Measurements from ENCODE around the gene CCDC200. TPM values are rescaled to one million over a fixed set of nuclear protein-coding genes. Genes with fewer than 3 reads are reported as not detected.

CCDC200 gene
- polyA plus RNA-seq, 2 of the 4 experiments (the other 2 are of a cell fraction) = not detected

GRCh38 chr17:43183921-43184320 is 44.5 kb downstream of the CCDC200 start:
- WGBS (ENCODE audit: missing lambda C conversion rate) = 93% methylated on average over 3 of the region's 3 CpGs
- H3K4me2 ChIP-seq = no peak overlapping the region
- H3K4me1 ChIP-seq = no peaks in the 10 kb centered on the region
- H3K4me3 ChIP-seq = no peak overlapping the region
- no peak for FAIRE-seq
- CTCF ChIA-PET = interaction anchor here (0.6 kb wide), 1 partner anchor 16 kb away, joined by 3 read pairs; no protein-coding TSS in a partner anchor
- ATAC-seq = no peak
- no peak for DNase-seq (ENCODE audit: low read depth in 1 of 2, low spot score in 1 of 2)
- H3K27ac ChIP-seq = no peak overlapping the region
- TF ChIP-seq KDM5A (IDR thresholded peaks at IDR 0.05) (no peak), MAFK (IDR thresholded peaks at IDR 0.05; ENCODE audit: partially characterized antibody) (no peak), ZSCAN20 (CRISPR knock-in tag; IDR thresholded peaks at IDR 0.05) (no peak), JUNB (IDR thresholded peaks at IDR 0.05) (no peak), SREBF2 (IDR thresholded peaks at IDR 0.05) (no peak), EHMT2 (IDR thresholded peaks at IDR 0.05; ENCODE audit: low read depth) (no peak), USF2 (IDR thresholded peaks at IDR 0.05) (no peak), CBX8 (IDR thresholded peaks at IDR 0.05) (no peak), CBX2 (IDR thresholded peaks at IDR 0.05; ENCODE audit: borderline replicate concordance, low read depth) (no peak), TFCP2L1 (CRISPR knock-in tag; IDR thresholded peaks at IDR 0.05) (no peak)
- POLR2A ChIA-PET = no interaction called here
- H3K9me3 ChIP-seq = no peaks in the 10 kb centered on the region

GRCh38 chr17:43176119-43176570 is 52.3 kb downstream of the CCDC200 start:
- Histone ChIP-seq H3K4me3 (no peak overlapping the region), H3K9me3 (no peaks in the 10 kb centered on the region), H3K4me1 (peaks cover 37% of the 10 kb centered on the region), H3K4me2 (peak overlapping the region; percentile 35; the same call in 2 of the 3 replicates), H3K27ac (no peak overlapping the region)
- 32% methylated on average over 2 of the region's 2 CpGs for WGBS (ENCODE audit: missing lambda C conversion rate)
- CTCF ChIA-PET = interaction anchor here (0.8 to 0.9 kb wide), 2 partner anchors 35 to 134 kb away, joined by 3 read pairs; partner anchors contain the start of gene TMEM106A
- POLR2A ChIA-PET = no interaction called here
- DNase-seq (ENCODE audit: low read depth in 1 of 2, low spot score in 1 of 2) (no peak), FAIRE-seq (peak; percentile 56), ATAC-seq (no peak)
- TF ChIP-seq POLR2A (IDR thresholded peaks at IDR 0.05; ENCODE audit: low read length) (no peak), RNF2 (IDR thresholded peaks at IDR 0.05; ENCODE audit: borderline replicate concordance, low read depth) (no peak), POLR2AphosphoS2 (conservative IDR thresholded peaks at IDR 0.05; ENCODE audit: low read length) (no peak), HDAC2 (IDR thresholded peaks at IDR 0.05) (no peak), CTCF (IDR thresholded peaks at IDR 0.05) (no peak), RFX5 (IDR thresholded peaks at IDR 0.05) (no peak), HOXA7 (CRISPR knock-in tag; IDR thresholded peaks at IDR 0.05) (no peak), TFCP2L1 (CRISPR knock-in tag; IDR thresholded peaks at IDR 0.05) (no peak), HMGXB4 (CRISPR knock-in tag; IDR thresholded peaks at IDR 0.05; ENCODE audit: borderline replicate concordance) (no peak), PHF8 (IDR thresholded peaks at IDR 0.05; ENCODE audit: borderline replicate concordance, low read depth) (no peak), JUNB (IDR thresholded peaks at IDR 0.05) (no peak), MAX (IDR thresholded peaks at IDR 0.05) (no peak)

Measured in A549 (cell line).